H1 (cell line): ENCODE results near the gene SRSF2. TPM values are rescaled to one million over a fixed set of nuclear protein-coding genes. Genes with fewer than 3 reads are reported as not detected.

ENCODE experiments used
- EZH2 ChIP-seq: fragments of 200-600 bp; sonication (generic); IDR thresholded peaks from 2 replicates; pipeline ENCODE4 v1.7.1; 2012; ENCODE audit warnings: low read depth, mild to moderate bottlenecking, moderate library complexity, low read length, inconsistent platforms; ENCODE audit not compliant: severe bottlenecking
- POLR2A ChIP-seq, 2 experiments: IDR thresholded peaks; 1 replicate in 1 of 2; 2 replicates in 1 of 2; pipeline ENCODE4 v1.6.1; 2011; ENCODE audit warnings: low read depth in 2 of 2, low read length in 2 of 2, mild to moderate bottlenecking in 2 of 2; ENCODE audit errors: control extremely low read depth in 1 of 2
- SIN3A ChIP-seq, 2 experiments: IDR thresholded peaks in 1 of 2; conservative IDR thresholded peaks in 1 of 2; 2 replicates each; pipeline ENCODE4 v1.6.1; 2011 to 2012; ENCODE audit warnings: low read length in 2 of 2, improper control_type of control experiment in 1 of 2, low read depth in 1 of 2, mild to moderate bottlenecking in 1 of 2
- SP1 ChIP-seq: IDR thresholded peaks from 2 replicates; pipeline ENCODE4 v1.6.1; 2011; ENCODE audit warnings: low read depth, low read length
- ZNF274 ChIP-seq: IDR thresholded peaks from 2 replicates; pipeline ENCODE4 v1.7.0; 2012; ENCODE audit warnings: low read length, borderline replicate concordance; ENCODE audit errors: extremely low read depth
- polyA plus RNA-seq, 7 experiments: library from polyadenylated mRNA; depleted of rRNA in 3 of 7; stranded (reverse) in 5 of 7; unstranded in 2 of 7; fragments of >200 nt in 5 of 7; fragments of 200-250 nt in 2 of 7; gene quantifications; 1 replicate in 5 of 7; 2 replicates in 1 of 7; 4 replicates in 1 of 7; pipeline versions ENCODE4 v1.2.1 to v1.2.3, GENCODE V29; 2011 to 2013; ENCODE audit warnings: missing spikeins in 2 of 7, mixed read lengths in 2 of 7
- total RNA-seq: library from RNA; stranded (reverse); fragmentation: NEBNext Ultra II Directional; extraction: Animal tissue kit (Norgen Biotek cat#: 25700); gene quantifications from 2 replicates; pipeline ENCODE4 v1.2.1, GENCODE V29; 2021
- TF ChIP-seq, protein P1 (sequence below): fragments of 300-600 bp; sonication (generic); IDR thresholded peaks from 2 replicates; pipeline ENCODE4 v1.7.1; 2012; ENCODE audit warnings: low read length, moderate library complexity, mild to moderate bottlenecking, inconsistent platforms; ENCODE audit not compliant: insufficient replicate concordance
- TF ChIP-seq, protein P2 (sequence below), 3 experiments: IDR thresholded peaks; 1 replicate in 2 of 3; 2 replicates in 1 of 3; pipeline versions ENCODE4 v1.5.1 to v1.6.1; 2011; ENCODE audit warnings: low read length in 3 of 3, mild to moderate bottlenecking in 3 of 3, inconsistent platforms in 2 of 3, low read depth in 1 of 3, moderate library complexity in 1 of 3; ENCODE audit not compliant: insufficient read depth in 1 of 3; ENCODE audit errors: control extremely low read depth in 1 of 3

The SRSF2 gene
- total and polyA plus RNA-seq, 2 of the 8 experiments (the other 6 are each of a cell fraction or from before 2014, with no cell fraction given), result 397 to 401 TPM

DNA sequence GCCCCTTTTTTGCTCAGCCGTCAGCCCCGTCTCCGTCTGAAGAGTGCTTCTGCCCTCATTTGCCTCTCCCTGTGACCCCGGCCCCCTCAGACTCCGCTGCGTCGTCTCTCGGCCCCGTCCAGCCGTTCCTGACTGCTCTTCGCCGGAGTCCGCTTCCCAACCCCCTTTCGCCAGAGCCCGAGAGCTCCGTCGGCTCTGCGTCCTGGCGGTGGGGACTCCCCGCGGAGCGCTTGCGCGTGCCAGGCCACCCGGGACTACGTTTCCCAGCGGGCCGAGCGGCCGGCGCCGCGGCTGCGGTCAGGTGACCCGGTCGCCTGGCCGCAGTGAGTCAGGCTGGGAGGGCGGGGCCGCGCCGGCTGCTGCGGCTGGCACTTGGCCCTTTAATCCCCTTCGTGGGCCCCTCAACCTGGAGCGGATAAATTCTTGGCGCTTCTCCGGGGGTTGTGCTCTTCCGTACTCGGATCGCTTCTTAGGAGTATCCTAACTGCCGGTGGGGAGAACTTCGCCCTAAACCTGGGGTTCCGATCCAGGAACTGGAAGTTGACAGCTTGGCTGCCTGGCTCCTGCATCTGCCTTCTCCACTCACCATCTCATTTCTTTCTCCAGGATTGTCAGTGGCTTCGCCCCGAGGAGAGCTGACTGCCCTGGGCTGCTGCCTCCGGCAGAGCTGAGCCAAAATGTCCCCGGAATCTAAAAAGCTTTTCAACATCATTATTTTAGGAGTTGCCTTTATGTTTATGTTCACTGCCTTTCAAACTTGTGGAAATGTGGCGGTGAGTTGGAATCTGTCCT, 741 bp upstream of the SRSF2 start, which contains the start of gene MFSD11 (continued):
- TF ChIP-seq SIN3A (conservative IDR thresholded peaks at IDR 0.05 in 1 of 2, IDR thresholded peaks at IDR 0.05 in 1 of 2; ENCODE audit: low read depth in 1 of 2, low read length in 2 of 2) (peak in 1 of 2 experiments; percentile 96; a peak in 2 of 4 replicates), POLR2A (IDR thresholded peaks at IDR 0.05; ENCODE audit: control extremely low read depth in 1 of 2, low read depth in 2 of 2, low read length in 2 of 2) (no peak), ZNF274 (no peak), SP1 (peak; percentile 57), EZH2 (no peak)
- TF ChIP-seq, protein P1, sequence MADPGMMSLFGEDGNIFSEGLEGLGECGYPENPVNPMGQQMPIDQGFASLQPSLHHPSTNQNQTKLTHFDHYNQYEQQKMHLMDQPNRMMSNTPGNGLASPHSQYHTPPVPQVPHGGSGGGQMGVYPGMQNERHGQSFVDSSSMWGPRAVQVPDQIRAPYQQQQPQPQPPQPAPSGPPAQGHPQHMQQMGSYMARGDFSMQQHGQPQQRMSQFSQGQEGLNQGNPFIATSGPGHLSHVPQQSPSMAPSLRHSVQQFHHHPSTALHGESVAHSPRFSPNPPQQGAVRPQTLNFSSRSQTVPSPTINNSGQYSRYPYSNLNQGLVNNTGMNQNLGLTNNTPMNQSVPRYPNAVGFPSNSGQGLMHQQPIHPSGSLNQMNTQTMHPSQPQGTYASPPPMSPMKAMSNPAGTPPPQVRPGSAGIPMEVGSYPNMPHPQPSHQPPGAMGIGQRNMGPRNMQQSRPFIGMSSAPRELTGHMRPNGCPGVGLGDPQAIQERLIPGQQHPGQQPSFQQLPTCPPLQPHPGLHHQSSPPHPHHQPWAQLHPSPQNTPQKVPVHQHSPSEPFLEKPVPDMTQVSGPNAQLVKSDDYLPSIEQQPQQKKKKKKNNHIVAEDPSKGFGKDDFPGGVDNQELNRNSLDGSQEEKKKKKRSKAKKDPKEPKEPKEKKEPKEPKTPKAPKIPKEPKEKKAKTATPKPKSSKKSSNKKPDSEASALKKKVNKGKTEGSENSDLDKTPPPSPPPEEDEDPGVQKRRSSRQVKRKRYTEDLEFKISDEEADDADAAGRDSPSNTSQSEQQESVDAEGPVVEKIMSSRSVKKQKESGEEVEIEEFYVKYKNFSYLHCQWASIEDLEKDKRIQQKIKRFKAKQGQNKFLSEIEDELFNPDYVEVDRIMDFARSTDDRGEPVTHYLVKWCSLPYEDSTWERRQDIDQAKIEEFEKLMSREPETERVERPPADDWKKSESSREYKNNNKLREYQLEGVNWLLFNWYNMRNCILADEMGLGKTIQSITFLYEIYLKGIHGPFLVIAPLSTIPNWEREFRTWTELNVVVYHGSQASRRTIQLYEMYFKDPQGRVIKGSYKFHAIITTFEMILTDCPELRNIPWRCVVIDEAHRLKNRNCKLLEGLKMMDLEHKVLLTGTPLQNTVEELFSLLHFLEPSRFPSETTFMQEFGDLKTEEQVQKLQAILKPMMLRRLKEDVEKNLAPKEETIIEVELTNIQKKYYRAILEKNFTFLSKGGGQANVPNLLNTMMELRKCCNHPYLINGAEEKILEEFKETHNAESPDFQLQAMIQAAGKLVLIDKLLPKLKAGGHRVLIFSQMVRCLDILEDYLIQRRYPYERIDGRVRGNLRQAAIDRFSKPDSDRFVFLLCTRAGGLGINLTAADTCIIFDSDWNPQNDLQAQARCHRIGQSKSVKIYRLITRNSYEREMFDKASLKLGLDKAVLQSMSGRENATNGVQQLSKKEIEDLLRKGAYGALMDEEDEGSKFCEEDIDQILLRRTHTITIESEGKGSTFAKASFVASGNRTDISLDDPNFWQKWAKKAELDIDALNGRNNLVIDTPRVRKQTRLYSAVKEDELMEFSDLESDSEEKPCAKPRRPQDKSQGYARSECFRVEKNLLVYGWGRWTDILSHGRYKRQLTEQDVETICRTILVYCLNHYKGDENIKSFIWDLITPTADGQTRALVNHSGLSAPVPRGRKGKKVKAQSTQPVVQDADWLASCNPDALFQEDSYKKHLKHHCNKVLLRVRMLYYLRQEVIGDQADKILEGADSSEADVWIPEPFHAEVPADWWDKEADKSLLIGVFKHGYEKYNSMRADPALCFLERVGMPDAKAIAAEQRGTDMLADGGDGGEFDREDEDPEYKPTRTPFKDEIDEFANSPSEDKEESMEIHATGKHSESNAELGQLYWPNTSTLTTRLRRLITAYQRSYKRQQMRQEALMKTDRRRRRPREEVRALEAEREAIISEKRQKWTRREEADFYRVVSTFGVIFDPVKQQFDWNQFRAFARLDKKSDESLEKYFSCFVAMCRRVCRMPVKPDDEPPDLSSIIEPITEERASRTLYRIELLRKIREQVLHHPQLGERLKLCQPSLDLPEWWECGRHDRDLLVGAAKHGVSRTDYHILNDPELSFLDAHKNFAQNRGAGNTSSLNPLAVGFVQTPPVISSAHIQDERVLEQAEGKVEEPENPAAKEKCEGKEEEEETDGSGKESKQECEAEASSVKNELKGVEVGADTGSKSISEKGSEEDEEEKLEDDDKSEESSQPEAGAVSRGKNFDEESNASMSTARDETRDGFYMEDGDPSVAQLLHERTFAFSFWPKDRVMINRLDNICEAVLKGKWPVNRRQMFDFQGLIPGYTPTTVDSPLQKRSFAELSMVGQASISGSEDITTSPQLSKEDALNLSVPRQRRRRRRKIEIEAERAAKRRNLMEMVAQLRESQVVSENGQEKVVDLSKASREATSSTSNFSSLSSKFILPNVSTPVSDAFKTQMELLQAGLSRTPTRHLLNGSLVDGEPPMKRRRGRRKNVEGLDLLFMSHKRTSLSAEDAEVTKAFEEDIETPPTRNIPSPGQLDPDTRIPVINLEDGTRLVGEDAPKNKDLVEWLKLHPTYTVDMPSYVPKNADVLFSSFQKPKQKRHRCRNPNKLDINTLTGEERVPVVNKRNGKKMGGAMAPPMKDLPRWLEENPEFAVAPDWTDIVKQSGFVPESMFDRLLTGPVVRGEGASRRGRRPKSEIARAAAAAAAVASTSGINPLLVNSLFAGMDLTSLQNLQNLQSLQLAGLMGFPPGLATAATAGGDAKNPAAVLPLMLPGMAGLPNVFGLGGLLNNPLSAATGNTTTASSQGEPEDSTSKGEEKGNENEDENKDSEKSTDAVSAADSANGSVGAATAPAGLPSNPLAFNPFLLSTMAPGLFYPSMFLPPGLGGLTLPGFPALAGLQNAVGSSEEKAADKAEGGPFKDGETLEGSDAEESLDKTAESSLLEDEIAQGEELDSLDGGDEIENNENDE, result no peak
- TF ChIP-seq, protein P2, sequence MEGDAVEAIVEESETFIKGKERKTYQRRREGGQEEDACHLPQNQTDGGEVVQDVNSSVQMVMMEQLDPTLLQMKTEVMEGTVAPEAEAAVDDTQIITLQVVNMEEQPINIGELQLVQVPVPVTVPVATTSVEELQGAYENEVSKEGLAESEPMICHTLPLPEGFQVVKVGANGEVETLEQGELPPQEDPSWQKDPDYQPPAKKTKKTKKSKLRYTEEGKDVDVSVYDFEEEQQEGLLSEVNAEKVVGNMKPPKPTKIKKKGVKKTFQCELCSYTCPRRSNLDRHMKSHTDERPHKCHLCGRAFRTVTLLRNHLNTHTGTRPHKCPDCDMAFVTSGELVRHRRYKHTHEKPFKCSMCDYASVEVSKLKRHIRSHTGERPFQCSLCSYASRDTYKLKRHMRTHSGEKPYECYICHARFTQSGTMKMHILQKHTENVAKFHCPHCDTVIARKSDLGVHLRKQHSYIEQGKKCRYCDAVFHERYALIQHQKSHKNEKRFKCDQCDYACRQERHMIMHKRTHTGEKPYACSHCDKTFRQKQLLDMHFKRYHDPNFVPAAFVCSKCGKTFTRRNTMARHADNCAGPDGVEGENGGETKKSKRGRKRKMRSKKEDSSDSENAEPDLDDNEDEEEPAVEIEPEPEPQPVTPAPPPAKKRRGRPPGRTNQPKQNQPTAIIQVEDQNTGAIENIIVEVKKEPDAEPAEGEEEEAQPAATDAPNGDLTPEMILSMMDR (IDR thresholded peaks at IDR 0.05; ENCODE audit: control extremely low read depth in 1 of 3, insufficient read depth in 1 of 3, low read depth in 1 of 3, low read length in 3 of 3), result no peak
